GM19238 (cell line): ENCODE measurements around the gene SLC3A2.
"Not testable (repeated sequence)": the region's sequence is repeated elsewhere in the genome, so short reads cannot be mapped to it uniquely, and the experiment has no call there.

Experiments
- DNase-seq: peaks from one replicate; pipeline ENCODE4 v3.0.0; 2011; ENCODE audit warnings: low spot score; ENCODE audit not compliant: insufficient read length

SLC3A2 gene

GRCh38 chr11:62852523-62853188 lies 28.0 kb upstream of the SLC3A2 start:
- no peak for DNase-seq

GRCh38 chr11:62853279-62853965 lies 27.3 kb upstream of the SLC3A2 start:
- no peak for DNase-seq

GRCh38 chr11:62854013-62854824 lies 26.5 kb upstream of the SLC3A2 start:
- DNase-seq, result no peak

- no peak for DNase-seq
These were observed 25.7 kb upstream of the SLC3A2 start for GRCh38 chr11:62854825-62855570.

- peak; percentile 85 for DNase-seq
These were observed 24.9 kb upstream of the SLC3A2 start for GRCh38 chr11:62855571-62856332.

GRCh38 chr11:62856333-62856895 lies 24.3 kb upstream of the SLC3A2 start:
- DNase-seq, result no peak

- no peak for DNase-seq
These were observed 23.1 kb upstream of the SLC3A2 start for GRCh38 chr11:62857541-62857982.

- DNase-seq, result no peak
These were observed 22.5 kb upstream of the SLC3A2 start for GRCh38 chr11:62858201-62858600.

- not testable (repeated sequence) for DNase-seq
These were observed 21.4 kb upstream of the SLC3A2 start for GRCh38 chr11:62859281-62859703.

GRCh38 chr11:62860835-62861563 lies 19.7 kb upstream of the SLC3A2 start:
- DNase-seq, result no peak

- not testable (repeated sequence) for DNase-seq
These were observed 19.0 kb upstream of the SLC3A2 start for GRCh38 chr11:62861564-62862192.

- no peak for DNase-seq
These were observed 16.9 kb upstream of the SLC3A2 start for GRCh38 chr11:62863687-62864335.

GRCh38 chr11:62865635-62866034 lies 15.1 kb upstream of the SLC3A2 start:
- no peak for DNase-seq

GRCh38 chr11:62874851-62875250 lies 5.8 kb upstream of the SLC3A2 start:
- no peak for DNase-seq

GRCh38 chr11:62875698-62876478 lies 4.8 kb upstream of the SLC3A2 start:
- no peak for DNase-seq

- DNase-seq, result no peak
These were observed 4.0 kb upstream of the SLC3A2 start for GRCh38 chr11:62876712-62877111.

- no peak for DNase-seq
These were observed 1.3 kb upstream of the SLC3A2 start for GRCh38 chr11:62879235-62879978.
